ENCODE data around the gene CD96.
"Not testable (repeated sequence)": the region's sequence is repeated elsewhere in the genome, so short reads cannot be mapped to it uniquely, and the experiment has no call there.

Gene CD96

DNA sequence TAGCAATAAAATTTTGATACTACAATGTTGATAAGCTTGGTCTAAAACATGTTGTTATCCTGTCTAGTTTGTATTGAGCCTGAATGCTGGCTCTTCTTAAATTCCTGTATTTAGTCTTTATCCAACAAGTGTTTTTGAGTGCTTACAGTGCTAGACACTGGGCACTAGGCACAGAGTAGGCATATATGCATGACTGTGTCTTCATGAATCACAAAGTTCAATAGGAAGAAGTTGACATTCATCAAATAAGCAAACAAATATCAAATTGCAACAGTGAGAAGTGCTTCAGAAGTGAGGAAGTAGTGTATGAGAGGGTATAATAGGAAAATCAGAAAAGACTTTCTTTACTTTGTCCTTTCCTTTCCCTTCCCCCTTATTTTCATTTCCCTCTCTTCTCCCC, 6.8 kb downstream of the CD96 start:
- no peak for DNase-seq (ENCODE audit: low read depth in 1 of 2, low spot score in 1 of 2)

DNA sequence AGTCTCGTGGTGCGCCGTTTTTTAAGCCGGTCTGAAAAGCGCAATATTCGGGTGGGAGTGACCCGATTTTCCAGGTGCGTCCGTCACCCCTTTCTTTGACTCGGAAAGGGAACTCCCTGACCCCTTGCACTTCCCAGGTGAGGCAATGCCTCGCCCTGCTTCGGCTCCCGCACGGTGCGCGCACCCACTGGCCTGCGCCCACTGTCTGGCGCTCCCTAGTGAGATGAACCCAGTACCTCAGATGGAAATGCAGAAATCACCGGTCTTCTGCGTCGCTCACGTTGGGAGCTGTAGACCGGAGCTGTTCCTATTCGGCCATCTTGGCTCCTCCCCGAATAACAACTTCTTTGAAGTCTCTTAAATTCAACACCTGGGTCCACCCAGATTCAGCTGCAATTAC, 19.9 kb downstream of the CD96 start:
- not testable (repeated sequence) for DNase-seq (ENCODE audit: low read depth in 1 of 2, low spot score in 1 of 2)

DNA sequence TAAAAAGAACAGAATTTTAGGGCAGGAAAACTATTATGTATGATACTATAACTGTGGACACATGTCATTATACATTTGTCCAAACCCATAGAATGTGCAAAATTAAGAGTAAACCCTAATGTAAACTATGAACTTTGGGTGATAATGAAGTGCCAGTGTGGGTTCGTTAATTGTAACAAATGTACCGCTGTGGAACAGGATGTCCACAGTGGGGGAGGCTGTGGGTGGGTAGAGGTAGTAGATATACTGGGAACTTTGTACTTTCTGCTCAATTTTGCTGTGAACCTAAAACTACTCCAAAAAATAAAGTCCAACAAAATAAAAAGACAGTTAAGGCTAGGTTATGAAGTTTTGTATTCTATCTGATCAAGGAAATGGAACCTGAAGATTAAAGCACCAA, 24.8 kb downstream of the CD96 start:
- no peak for DNase-seq (ENCODE audit: low read depth in 1 of 2, low spot score in 1 of 2)

GRCh38 chr3:111568355-111568754, 26.4 kb downstream of the CD96 start:
- DNase-seq (ENCODE audit: low read depth in 1 of 2, low spot score in 1 of 2): no peak

- DNase-seq (ENCODE audit: low read depth in 1 of 2, low spot score in 1 of 2): no peak
Observed at GRCh38 chr3:111568911-111569310, 26.9 kb downstream of the CD96 start.

GRCh38 chr3:111570404-111571030, 28.5 kb downstream of the CD96 start:
- DNase-seq (ENCODE audit: low read depth in 1 of 2, low spot score in 1 of 2): no peak

DNA sequence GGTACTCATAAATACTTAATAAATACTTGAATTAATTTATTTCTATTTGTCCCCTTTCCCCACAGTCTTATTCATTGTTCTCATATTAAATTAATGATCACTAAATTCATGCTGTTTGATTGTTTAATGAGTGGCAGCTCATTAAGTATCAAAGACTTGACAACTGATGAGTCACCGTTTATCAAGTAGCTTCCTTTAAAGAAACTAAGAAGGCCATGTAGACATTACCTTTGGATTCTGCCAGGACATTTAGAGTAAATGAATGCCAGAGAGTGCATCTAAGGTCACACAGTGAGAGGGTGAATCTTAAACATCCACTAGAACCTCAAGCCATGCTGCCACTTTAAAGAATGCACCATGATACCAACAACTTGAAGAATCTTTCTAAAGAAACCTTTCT, 29.3 kb downstream of the CD96 start:
- no peak for DNase-seq (ENCODE audit: low read depth in 1 of 2, low spot score in 1 of 2)

GRCh38 chr3:111571907-111572460, 30.0 kb downstream of the CD96 start:
- DNase-seq (ENCODE audit: low read depth in 1 of 2, low spot score in 1 of 2): no peak

DNA sequence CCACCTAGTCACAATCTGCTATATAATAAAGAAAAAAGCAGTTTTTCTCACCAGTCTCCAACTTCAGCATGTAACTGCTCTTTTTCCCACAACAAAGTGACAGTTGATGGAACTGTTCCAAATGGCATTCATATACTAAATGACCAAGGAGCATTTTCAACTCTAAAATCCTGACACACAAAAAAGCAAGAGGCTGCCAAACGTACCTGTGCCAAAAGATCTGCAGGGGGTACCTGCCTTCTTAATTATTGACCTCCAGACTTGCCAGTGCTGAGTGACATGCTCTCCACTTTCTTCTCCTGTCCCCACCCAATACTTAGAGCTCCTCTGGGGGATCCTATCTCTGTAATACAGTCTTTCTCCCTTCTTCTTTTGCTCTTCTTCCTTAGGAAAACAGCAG, 35.1 kb downstream of the CD96 start:
- DNase-seq (ENCODE audit: low read depth in 1 of 2, low spot score in 1 of 2): no peak

- no peak for DNase-seq (ENCODE audit: low read depth in 1 of 2, low spot score in 1 of 2)
Observed at GRCh38 chr3:111577798-111578685, 36.0 kb downstream of the CD96 start.

DNA sequence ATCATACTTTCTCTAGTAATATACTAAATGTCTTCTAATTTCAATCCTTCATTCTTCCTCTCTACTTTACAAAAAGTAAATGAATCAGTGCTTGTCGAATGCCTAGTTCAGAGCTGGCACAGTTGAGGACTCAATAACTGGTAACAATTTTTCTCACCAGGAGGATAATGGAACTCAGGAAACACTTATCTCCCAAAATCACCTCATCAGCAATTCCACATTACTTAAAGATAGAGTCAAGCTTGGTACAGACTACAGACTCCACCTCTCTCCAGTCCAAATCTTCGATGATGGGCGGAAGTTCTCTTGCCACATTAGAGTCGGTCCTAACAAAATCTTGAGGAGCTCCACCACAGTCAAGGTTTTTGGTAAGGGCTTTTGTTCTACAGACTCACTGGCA, 36.9 kb downstream of the CD96 start:
- DNase-seq (ENCODE audit: low read depth in 1 of 2, low spot score in 1 of 2): no peak

DNA sequence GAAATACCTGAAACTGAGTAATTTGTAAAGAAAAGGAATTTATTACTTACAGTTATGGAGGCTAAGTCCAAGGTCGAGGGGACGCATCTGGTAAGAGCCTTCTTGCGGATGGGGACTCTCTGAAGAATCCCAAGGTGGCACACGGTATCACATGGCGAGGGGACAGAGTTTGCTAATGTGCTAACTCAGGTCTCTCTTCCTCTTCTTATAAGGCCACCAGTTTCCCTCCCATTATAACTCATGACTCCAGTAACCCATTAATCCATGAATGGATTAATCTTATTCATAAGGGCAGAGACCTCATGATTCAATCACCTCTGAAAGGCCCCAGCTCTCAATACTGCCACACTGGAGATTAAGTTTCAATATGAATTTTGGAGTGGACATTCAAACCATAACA, 37.5 kb downstream of the CD96 start:
- DNase-seq (ENCODE audit: low read depth in 1 of 2, low spot score in 1 of 2): no peak

DNA sequence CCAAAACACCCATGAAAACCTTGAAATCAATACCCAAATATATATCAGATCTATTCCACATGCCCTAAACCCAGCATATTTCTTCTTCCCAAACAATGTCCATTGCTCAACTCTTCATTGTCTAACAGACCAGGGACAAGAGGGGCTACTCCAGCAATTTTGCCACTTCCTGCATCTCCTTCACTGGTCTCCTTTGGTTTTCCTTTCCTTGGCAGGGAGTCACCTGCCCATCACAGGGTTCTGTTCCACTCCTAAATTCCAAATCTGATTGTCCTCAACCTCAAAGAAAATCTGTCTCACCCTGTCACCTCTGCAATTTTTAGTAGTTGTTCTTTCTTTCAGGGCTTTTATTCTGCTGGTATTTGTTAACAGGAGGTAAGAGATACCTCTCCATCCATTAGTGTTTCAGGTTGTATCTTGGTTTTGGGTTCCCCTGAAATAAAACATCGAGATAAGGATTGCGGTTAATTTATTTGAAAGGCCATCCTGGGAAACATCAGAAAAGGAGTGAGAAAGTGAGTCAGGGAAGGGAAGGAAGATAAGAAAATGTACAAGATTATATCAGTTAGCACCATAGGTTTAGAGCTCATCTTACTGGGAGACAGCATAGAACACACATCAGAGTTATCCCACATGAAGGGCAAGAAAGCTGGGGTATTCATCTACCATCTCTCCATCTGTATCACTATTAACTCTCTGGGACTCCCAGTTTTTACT, 39.6 kb downstream of the CD96 start:
- DNase-seq (ENCODE audit: low read depth in 1 of 2, low spot score in 1 of 2): no peak

GRCh38 chr3:111582120-111582474, 40.1 kb downstream of the CD96 start:
- no peak for DNase-seq (ENCODE audit: low read depth in 1 of 2, low spot score in 1 of 2)

GRCh38 chr3:111584744-111585143, 42.7 kb downstream of the CD96 start:
- no peak for DNase-seq (ENCODE audit: low read depth in 1 of 2, low spot score in 1 of 2)

DNA sequence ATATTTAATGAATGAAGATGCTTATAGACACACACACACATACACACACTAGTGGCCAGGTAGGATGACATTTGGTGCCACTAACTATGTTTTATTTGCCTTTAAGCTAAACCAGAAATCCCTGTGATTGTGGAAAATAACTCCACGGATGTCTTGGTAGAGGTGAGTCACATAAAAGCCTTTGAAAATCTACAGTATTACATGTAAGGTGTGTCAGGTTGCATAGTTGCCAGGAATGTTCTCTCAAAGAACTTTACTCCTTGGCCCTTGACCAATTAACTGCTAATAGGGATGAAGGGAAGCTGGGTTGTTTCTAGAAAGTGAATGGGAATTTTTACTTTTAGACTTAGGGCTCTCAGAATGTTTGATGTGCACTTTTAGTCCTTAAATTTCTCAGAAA, 43.2 kb downstream of the CD96 start:
- no peak for DNase-seq (ENCODE audit: low read depth in 1 of 2, low spot score in 1 of 2)

GRCh38 chr3:111588527-111588926, 46.5 kb downstream of the CD96 start:
- DNase-seq (ENCODE audit: low read depth in 1 of 2, low spot score in 1 of 2): no peak

DNA sequence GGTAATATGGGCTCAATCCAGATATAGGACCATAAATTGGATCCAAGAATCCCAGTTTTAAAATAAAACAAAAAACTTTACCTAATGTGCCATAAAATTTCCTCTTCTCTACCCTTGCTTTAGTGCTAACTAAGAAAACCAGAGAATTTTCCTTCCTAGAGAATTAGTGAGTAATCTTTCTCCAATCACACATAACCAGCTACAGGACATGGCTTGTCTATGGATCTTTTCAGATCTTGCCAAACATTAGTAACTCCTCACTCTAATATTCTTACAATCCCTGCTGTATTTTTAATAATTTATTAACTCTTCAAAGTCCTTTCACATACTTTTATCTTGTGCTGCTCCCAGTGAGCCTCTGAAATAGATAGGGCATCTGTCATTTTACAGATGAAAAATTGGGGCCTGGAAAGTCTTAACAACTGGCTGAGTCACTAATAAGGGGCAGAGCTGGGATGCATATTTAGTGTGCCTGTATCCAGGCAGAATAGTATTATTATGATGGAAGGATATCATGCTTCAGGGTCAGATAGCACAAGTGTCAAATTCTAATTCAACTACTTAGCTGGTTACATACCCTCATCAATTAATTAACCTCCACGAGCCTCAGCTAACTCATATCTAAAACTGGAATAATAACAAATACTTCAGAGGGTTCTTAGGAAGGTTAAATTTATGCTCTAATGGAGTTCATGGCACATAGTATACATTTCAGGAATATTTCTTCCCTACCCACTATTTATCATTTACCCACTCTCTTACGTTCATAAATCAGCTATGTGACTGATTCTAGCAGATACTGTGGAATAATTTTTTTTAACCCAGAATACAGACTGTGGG, 47.5 kb downstream of the CD96 start:
- no peak for DNase-seq (ENCODE audit: low read depth in 1 of 2, low spot score in 1 of 2)

DNA sequence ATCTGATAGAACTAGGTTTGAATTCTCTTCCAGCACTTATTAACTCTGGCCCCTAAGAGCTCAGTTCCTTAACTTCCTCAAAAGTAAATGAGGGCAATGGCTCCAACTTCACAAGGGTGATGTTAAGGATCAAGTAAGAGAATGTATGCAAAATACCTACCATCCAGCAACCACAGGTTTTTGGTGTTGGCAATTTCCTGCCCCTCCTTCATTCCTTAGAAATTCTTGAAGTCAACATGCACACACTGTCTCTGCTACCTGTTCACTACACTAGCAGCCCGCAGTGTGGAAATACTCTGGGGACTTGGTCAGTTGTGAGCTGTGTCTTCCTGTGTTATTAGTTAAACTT, 48.1 kb downstream of the CD96 start:
- DNase-seq (ENCODE audit: low read depth in 1 of 2, low spot score in 1 of 2): no peak

DNA sequence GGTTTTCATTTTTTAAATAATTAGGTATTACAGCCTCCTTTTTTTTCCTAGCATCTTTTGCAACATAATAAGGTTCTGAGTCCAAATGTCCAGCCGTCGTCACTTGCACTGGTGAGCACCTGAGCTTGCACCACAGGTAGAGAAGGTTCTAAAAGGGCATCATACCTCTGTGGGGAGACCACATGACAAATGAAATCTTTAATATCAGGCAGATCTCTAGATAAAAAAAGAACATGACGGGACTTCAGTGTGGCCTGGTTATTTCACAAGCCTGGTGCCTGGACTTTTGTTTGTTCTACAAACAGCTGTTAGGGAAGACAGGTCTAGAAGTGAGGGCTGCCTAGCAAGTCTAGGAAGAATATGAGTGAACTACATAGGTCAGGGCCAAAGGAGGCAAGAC, 49.6 kb downstream of the CD96 start:
- DNase-seq (ENCODE audit: low read depth in 1 of 2, low spot score in 1 of 2): no peak

- DNase-seq (ENCODE audit: low read depth in 1 of 2, low spot score in 1 of 2): no peak
Observed at GRCh38 chr3:111592143-111592542, 50.1 kb downstream of the CD96 start.
